ENCODE data around the gene PYDC1. TPM values are rescaled to one million over a fixed set of nuclear protein-coding genes. Genes with fewer than 3 reads are reported as not detected.

The PYDC1 gene
- polyA plus RNA-seq, 1 donor from 2014 or later: not detected

DNA sequence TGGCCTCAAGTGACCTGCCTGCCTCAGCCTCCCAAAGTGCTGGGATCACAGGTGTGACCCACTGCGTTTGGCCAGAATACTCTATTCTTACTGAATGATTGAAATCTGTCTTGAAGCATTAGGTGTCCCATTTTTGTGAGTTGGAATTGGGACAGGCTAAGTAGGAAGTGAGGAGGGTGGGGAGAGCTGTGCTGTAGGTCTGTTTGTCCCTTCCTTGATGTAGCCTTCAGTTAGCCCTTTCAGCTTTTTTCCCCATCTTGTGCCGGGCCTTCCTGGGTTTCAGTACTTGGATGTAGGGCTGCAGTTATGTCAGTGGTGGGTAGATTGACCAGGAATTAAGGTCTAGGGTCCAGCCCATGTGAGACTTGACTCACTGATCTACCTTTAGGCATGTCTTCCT is 23.1 kb downstream of the PYDC1 start:
- Mint-ChIP-seq H3K27ac (peak overlapping the region in 2 of 3 donors; percentile 23 to 46), H3K4me3 (no peak overlapping the region), H3K27me3 (no peaks in the 10 kb centered on the region), H3K36me3 (peaks cover 8% of the 10 kb centered on the region), H3K4me1 (peaks cover 16 to 40% (median 22%) of the 10 kb centered on the region in 3 donors), H3K9me3 (no peaks in the 10 kb centered on the region)

DNA sequence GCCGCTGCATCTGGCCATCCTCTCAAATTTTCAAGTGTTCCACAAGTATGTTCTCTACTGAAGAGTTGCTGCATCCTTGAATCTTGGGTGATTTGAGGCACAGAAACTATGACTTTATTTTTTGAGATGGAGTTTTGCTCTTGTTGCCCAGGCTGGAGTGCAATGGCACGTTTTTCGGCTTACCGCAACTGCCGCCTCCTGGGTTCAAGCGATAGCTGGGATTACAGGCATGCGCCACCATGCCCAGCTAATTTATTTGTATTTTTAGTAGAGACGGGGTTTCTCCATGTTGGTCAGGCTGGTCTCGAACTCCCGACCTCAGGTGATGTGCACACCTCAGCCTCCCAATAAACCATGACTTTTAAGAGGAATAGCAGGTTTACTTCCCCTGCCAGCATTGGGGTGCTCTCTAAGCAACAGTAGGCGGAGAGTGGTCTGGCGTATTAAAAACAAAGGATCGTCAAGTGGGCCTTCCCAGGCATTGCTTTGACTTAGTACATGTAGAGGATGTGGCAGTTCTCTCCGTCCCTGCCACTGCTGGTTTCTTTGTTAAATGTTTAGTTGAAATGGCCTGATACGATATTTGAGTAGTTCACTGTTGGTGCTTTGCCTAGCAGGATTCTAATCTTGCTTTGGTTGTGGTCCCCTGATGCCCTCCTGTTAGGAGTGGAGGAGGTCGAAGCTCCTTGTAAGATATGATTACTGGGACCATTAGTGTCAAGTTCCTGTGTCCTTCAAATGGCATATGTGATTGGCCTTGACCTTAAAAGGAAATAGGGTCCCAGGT is 23.9 kb downstream of the PYDC1 start:
- Mint-ChIP-seq H3K9me3 (no peaks in the 10 kb centered on the region), H3K27me3 (no peaks in the 10 kb centered on the region), H3K4me1 (peaks cover 16 to 42% (median 22%) of the 10 kb centered on the region in 3 donors), H3K36me3 (peaks cover 8% of the 10 kb centered on the region), H3K4me3 (peak overlapping the region in 1 of 4 donors; percentile 3), H3K27ac (peak overlapping the region in 2 of 3 donors; percentile 23 to 46)

DNA sequence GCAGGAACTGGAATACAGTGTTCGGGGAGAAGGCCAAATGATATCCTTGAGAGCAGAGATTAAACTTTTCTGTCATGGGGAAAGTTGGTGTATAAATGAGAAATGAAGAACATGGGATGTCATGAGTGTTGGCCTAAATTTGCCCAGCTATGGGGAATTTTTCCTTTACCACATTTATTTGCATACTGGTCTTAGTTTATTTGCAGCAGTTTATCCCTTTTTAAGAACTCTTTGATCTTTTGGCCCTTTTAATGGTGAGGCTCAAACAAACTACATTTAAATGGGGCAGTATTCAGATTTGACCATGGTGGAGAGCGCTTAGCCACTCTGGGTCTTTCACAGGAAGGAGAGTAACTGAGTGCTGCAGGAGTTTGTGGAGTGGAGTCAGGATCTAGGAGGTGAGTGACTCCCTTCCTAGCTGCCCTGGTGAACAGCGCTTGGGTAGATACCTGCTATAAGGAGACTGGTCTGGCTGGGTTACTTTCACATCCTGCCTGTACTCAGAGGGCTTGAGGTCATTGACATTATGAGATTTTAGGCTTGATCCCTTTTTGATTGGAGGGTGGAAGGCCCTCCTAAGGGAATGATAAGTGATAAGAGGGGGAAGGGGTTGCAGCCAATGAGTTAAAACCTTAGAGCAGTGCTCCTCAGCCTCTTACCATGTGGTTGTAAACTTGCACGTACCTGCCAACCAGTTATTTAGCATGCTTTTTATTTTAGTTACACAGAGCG is 25.1 kb downstream of the PYDC1 start:
- peaks cover 19 to 41% (median 25%) of the 10 kb centered on the region in 3 donors for H3K4me1 Mint-ChIP-seq
- H3K27me3 Mint-ChIP-seq: no peaks in the 10 kb centered on the region
- H3K27ac Mint-ChIP-seq: peak overlapping the region; percentile 49 to 83 (median 73)
- H3K4me3 Mint-ChIP-seq: peak overlapping the region in 1 of 4 donors; percentile 43
- peaks cover 8% of the 10 kb centered on the region for H3K36me3 Mint-ChIP-seq
- H3K9me3 Mint-ChIP-seq: no peaks in the 10 kb centered on the region

DNA sequence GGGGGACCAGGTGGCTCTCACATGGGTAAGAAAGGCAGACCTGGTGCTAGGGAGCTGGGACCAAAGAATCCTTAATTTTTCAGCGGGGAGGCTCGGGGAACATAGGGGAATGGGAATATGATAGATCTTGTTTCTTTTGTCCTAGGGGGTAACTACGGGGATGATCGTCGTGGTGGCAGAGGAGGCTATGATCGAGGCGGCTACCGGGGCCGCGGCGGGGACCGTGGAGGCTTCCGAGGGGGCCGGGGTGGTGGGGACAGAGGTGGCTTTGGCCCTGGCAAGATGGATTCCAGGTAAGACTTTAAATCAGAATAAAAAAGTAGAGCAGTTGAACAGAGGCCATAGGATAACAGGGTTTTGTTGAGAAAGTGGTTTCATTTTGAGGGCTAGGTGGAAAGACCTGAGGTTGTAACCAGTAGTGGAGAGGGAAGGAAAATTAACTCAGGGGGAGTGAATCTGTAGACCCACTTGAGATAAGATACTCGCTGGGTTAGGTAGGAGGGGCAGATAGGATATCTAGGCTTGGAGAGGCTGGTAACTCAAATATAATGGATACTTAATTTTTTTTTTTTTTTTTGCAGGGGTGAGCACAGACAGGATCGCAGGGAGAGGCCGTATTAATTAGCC is 26.0 kb downstream of the PYDC1 start:
- no peaks in the 10 kb centered on the region for H3K9me3 Mint-ChIP-seq
- peaks cover 21 to 43% (median 27%) of the 10 kb centered on the region in 3 donors for H3K4me1 Mint-ChIP-seq
- peaks cover 10% of the 10 kb centered on the region for H3K36me3 Mint-ChIP-seq
- no peak overlapping the region for H3K4me3 Mint-ChIP-seq
- no peaks in the 10 kb centered on the region for H3K27me3 Mint-ChIP-seq
- peak overlapping the region; percentile 40 to 89 (median 81) for H3K27ac Mint-ChIP-seq

DNA sequence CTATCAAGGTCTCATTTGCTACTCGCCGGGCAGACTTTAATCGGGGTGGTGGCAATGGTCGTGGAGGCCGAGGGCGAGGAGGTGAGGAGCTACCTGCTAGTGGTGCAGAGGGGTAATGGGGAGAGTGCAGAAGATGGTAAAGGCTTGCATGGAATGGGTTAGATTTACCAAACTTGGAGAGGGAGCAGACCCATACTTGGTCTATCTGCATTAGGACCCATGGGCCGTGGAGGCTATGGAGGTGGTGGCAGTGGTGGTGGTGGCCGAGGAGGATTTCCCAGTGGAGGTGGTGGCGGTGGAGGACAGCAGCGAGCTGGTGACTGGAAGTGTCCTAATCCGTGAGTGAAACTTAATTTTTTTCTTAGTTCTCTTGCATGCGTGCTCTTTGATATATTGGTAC is 26.9 kb downstream of the PYDC1 start:
- Mint-ChIP-seq H3K27ac (peak overlapping the region in 1 of 3 donors; percentile 89), H3K9me3 (no peaks in the 10 kb centered on the region), H3K4me1 (peaks cover 22 to 46% (median 34%) of the 10 kb centered on the region in 3 donors), H3K4me3 (peak overlapping the region in 2 of 4 donors; percentile 49 to 75), H3K36me3 (peaks cover 10% of the 10 kb centered on the region), H3K27me3 (no peaks in the 10 kb centered on the region)

DNA sequence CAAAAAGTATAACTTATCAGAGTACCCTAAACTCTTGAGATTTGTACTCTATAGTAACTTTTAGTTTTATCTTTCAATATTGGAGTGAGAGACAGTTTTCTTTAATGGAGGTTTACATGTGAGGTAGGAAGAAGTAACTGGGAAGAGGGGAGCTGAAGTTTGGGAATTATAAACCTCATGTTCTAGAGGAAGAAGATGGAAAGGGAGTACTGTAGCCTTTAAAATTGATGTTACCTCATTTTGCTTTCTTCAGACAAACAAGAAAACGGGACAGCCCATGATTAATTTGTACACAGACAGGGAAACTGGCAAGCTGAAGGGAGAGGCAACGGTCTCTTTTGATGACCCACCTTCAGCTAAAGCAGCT is 27.5 kb downstream of the PYDC1 start:
- no peaks in the 10 kb centered on the region for H3K27me3 Mint-ChIP-seq
- peak overlapping the region in 1 of 4 donors; percentile 75 for H3K4me3 Mint-ChIP-seq
- peaks cover 22 to 48% (median 38%) of the 10 kb centered on the region in 3 donors for H3K4me1 Mint-ChIP-seq
- no peaks in the 10 kb centered on the region for H3K9me3 Mint-ChIP-seq
- peaks cover 12% of the 10 kb centered on the region for H3K36me3 Mint-ChIP-seq
- peak overlapping the region in 2 of 3 donors; percentile 88 to 89 for H3K27ac Mint-ChIP-seq

DNA sequence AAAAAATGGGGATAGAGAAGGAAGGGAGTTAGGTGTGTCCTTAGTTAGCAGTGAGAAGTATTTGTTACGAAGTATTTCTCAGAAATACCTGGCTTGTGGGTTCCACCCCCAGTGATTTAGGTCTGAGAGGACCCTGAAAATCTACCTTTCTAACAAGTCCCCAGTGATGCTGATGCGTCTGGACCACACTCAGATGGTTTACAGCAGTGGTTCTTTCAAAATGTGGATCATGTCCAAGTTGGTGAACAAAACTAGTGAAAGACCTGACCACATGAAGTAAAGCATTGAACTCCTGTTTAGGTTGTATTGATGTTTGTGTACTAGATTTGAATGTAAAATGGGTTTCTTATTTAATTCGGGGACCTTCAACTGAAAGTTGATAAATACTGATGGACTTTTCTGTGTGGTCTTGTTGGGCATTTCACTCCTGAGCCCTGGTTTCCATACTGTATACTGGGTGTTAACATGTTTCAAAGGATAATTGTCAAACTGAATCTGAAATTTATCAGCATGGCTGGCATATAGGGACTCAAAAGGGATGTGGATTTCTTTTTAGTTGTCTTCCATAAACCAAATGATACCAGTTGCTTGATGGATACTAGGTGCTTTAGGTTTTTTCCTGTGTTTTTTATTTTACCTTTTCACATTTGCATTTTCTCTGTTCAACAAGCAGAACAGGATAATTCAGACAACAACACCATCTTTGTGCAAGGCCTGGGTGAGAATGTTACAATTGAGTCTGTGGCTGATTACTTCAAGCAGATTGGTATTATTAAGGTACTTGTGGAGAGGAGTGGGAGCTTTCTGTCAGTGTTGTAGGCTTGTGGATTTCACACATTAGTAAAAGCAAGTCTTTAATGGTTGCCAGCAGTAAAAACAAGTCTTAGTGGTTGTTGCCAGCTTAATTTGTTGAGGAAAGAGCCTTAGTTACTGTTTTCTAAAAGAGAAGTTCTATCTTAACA is 28.2 kb downstream of the PYDC1 start:
- Mint-ChIP-seq H3K27ac (peak overlapping the region; percentile 9 to 89 (median 88)), H3K4me1 (peaks cover 22 to 48% (median 40%) of the 10 kb centered on the region in 3 donors)

DNA sequence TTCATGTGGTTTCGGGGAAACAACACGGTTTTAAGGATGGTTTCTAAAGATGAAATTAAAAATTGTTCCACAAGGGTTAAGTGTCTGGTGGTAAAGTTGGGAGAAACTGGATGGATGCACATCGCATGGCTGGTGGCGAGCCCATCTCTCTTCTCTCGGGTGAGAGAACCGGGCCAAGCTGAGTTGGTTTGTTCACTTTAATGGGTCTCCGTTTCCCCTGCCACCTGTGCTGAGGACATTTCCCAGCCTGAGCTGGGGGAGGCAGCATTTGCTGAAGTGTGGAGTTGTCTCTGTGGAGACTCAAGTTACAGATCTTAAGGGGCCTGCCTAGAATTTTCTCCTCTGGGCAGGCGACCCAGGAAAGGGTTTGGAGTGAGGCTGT is 29.1 kb downstream of the PYDC1 start:
- no peaks in the 10 kb centered on the region for H3K27me3 Mint-ChIP-seq
- H3K4me1 Mint-ChIP-seq: peaks cover 28 to 43% (median 41%) of the 10 kb centered on the region in 3 donors
- H3K9me3 Mint-ChIP-seq: no peaks in the 10 kb centered on the region
- H3K27ac Mint-ChIP-seq: peak overlapping the region in 2 of 3 donors; percentile 89
- H3K36me3 Mint-ChIP-seq: peaks cover 12% of the 10 kb centered on the region
- H3K4me3 Mint-ChIP-seq: peak overlapping the region in 1 of 4 donors; percentile 75

More for the DNA sequence above, 28.2 kb downstream of the PYDC1 start:
- H3K4me3 Mint-ChIP-seq: peak overlapping the region in 2 of 4 donors; percentile 2 to 75
- peaks cover 12% of the 10 kb centered on the region for H3K36me3 Mint-ChIP-seq
- H3K9me3 Mint-ChIP-seq: no peaks in the 10 kb centered on the region
- no peaks in the 10 kb centered on the region for H3K27me3 Mint-ChIP-seq

DNA sequence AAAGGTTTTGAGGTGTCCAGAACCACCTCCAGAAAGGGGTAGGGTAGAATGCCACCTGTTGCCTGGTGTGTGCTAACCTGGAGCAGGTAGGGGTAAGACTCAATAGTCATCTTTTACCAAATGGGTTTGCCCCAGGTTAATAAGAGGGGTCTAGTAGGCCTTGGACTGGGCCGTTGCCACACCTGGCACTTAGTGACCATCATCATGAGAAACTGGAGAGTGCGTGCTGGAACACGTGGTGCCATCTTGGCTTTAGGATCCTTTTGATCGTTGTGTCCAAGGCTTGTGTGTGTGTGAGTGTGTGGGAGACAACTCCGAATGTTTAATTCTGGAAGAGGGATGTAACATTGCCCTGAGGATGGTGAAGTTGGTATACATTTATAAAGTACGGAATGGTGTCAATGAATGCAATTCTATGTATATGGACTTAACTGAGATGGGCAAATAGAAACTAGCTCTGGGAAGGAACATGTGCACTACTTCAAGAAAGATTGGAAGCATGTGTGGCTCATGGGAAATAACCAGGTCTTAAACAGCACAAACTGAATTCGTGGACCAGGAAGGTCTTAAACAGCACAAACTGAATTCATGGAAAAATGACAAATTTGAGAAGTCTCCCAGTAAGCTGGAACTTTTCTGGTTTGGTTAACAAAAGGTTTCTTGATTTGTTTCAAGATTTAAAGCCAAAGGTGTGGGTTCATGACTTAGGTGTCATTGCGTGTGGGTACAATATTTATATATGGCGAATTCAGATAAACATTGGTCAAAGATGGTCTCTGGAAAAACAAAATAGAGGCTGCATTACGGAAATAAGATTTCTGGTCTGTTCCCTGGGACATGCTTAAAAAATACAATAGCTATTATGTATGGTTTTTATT is 29.8 kb downstream of the PYDC1 start:
- Mint-ChIP-seq H3K4me3 (peak overlapping the region in 2 of 4 donors; percentile 64 to 75), H3K27ac (peak overlapping the region in 2 of 3 donors; percentile 89), H3K27me3 (no peaks in the 10 kb centered on the region), H3K36me3 (peaks cover 12% of the 10 kb centered on the region), H3K4me1 (peaks cover 35 to 47% (median 47%) of the 10 kb centered on the region in 3 donors), H3K9me3 (peaks cover 0 to 1% (median 0%) of the 10 kb centered on the region in 3 donors)

DNA sequence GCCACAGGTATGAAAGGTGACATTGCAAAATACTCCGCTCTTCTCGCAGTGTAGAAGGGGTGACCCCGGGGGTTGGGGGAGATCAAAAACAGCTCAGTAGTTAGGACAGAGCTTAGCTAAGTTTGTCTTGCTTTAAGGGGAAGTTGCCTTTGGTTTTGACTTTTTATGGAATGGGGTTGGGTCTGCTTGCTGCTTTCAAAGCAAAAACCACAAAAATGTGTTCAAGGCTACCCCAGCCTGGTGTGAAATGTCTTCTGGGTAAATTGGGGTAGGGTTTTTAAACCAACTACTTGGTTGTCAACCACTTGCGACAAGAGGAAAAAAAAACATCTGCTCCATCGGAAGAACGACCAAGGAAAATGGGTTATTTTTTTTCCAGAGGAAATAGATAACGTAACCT is 30.8 kb downstream of the PYDC1 start:
- Mint-ChIP-seq H3K4me1 (peaks cover 35 to 47% (median 45%) of the 10 kb centered on the region in 3 donors), H3K9me3 (peaks cover 0 to 1% (median 0%) of the 10 kb centered on the region in 3 donors), H3K4me3 (peak overlapping the region in 2 of 4 donors; percentile 75 to 83), H3K27me3 (no peaks in the 10 kb centered on the region), H3K36me3 (peaks cover 12% of the 10 kb centered on the region), H3K27ac (peak overlapping the region; percentile 9 to 91 (median 89))

DNA sequence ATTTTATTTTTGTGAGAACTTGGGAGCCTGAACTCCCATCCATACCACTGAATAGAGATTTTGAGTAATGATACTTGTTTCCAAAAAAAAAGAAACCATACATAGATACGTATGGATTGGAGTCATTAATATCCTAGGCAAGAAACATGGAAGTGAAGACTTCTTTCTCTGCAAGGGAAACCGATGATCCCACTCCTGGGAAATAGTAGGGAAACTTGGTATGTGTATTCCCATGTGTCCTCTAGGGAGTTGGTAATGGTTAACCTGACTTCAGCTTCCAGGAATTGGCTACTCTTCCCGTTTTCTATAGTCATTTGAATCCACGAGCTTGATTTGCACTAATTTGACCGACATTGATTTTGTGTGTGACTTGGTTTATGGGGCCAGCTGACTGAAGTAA is 31.6 kb downstream of the PYDC1 start:
- peaks cover 34 to 47% (median 46%) of the 10 kb centered on the region in 3 donors for H3K4me1 Mint-ChIP-seq
- H3K27ac Mint-ChIP-seq: peak overlapping the region in 2 of 3 donors; percentile 83 to 89
- H3K4me3 Mint-ChIP-seq: peak overlapping the region in 1 of 4 donors; percentile 75
- no peaks in the 10 kb centered on the region for H3K27me3 Mint-ChIP-seq
- peaks cover 0 to 1% (median 0%) of the 10 kb centered on the region in 3 donors for H3K9me3 Mint-ChIP-seq
- peaks cover 6% of the 10 kb centered on the region for H3K36me3 Mint-ChIP-seq

DNA sequence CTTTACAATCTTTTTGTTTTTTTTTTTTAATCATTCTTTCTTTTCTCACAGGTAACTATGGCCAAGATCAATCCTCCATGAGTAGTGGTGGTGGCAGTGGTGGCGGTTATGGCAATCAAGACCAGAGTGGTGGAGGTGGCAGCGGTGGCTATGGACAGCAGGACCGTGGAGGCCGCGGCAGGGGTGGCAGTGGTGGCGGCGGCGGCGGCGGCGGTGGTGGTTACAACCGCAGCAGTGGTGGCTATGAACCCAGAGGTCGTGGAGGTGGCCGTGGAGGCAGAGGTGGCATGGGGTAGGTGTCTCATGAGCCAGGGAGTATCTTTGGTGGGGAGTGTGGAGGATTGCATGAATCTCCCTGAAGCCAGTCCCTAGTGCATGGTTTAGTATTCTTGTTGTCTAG is 32.0 kb downstream of the PYDC1 start:
- Mint-ChIP-seq H3K36me3 (peaks cover 6% of the 10 kb centered on the region), H3K27ac (peak overlapping the region in 2 of 3 donors; percentile 89), H3K9me3 (peaks cover 0 to 1% (median 0%) of the 10 kb centered on the region in 3 donors), H3K27me3 (peaks cover 1% of the 10 kb centered on the region), H3K4me1 (peaks cover 33 to 47% (median 45%) of the 10 kb centered on the region in 3 donors), H3K4me3 (peak overlapping the region in 3 of 4 donors; percentile 6 to 75 (median 43))
